ENCODE results near the gene BTF3.
A peak's percentile ranks its signal among the peaks of the same experiment; 100 is the strongest.
"Not testable (repeated sequence)": the region's sequence is repeated elsewhere in the genome, so short reads cannot be mapped to it uniquely, and the experiment has no call there.

The BTF3 gene

GRCh38 chr5:73498057-73498992, at the start of gene BTF3:
Gene BTF3, plus strand, starts transcription at chr5:73498442. Its CDS starts 226 bp downstream, at chr5:73498668.
- peak; percentile 87 to 89 for DNase-seq (ENCODE audit: low read depth in 2 of 2)

GRCh38 chr5:73448463-73449136, 49.6 kb upstream of the BTF3 start, which contains the start of gene FOXD1:
Gene FOXD1, minus strand, starts transcription at chr5:73448777. Its CDS starts 415 bp downstream, at chr5:73448362.
- no peak for DNase-seq (ENCODE audit: low read depth in 2 of 2)

GRCh38 chr5:73450137-73450536, 48.1 kb upstream of the BTF3 start:
- DNase-seq (ENCODE audit: low read depth in 2 of 2): no peak

- DNase-seq (ENCODE audit: low read depth in 2 of 2): no peak
These were observed 47.5 kb upstream of the BTF3 start for GRCh38 chr5:73450672-73451223.

GRCh38 chr5:73451224-73452130, 46.8 kb upstream of the BTF3 start:
- peak; percentile 49 to 62 for DNase-seq (ENCODE audit: low read depth in 2 of 2)

GRCh38 chr5:73452215-73452614, 46.0 kb upstream of the BTF3 start:
- DNase-seq (ENCODE audit: low read depth in 2 of 2): no peak

GRCh38 chr5:73454379-73455036, 43.7 kb upstream of the BTF3 start:
- no peak for DNase-seq (ENCODE audit: low read depth in 2 of 2)

- not testable (repeated sequence) for DNase-seq (ENCODE audit: low read depth in 2 of 2)
These were observed 41.8 kb upstream of the BTF3 start for GRCh38 chr5:73456462-73456861.

- no peak for DNase-seq (ENCODE audit: low read depth in 2 of 2)
These were observed 38.9 kb upstream of the BTF3 start for GRCh38 chr5:73459366-73459765.

- no peak for DNase-seq (ENCODE audit: low read depth in 2 of 2)
These were observed 38.1 kb upstream of the BTF3 start for GRCh38 chr5:73460133-73460532.

- DNase-seq (ENCODE audit: low read depth in 2 of 2): no peak
These were observed 34.1 kb upstream of the BTF3 start for GRCh38 chr5:73464016-73464745.

GRCh38 chr5:73468638-73469037, 29.6 kb upstream of the BTF3 start:
- DNase-seq (ENCODE audit: low read depth in 2 of 2): not testable (repeated sequence)

GRCh38 chr5:73469878-73470277, 28.4 kb upstream of the BTF3 start:
- no peak for DNase-seq (ENCODE audit: low read depth in 2 of 2)

GRCh38 chr5:73471654-73472053, 26.6 kb upstream of the BTF3 start:
- DNase-seq (ENCODE audit: low read depth in 2 of 2): no peak

GRCh38 chr5:73472116-73472515, 26.1 kb upstream of the BTF3 start:
- DNase-seq (ENCODE audit: low read depth in 2 of 2): no peak

- no peak for DNase-seq (ENCODE audit: low read depth in 2 of 2)
These were observed 17.7 kb upstream of the BTF3 start for GRCh38 chr5:73480500-73480899.

- no peak for DNase-seq (ENCODE audit: low read depth in 2 of 2)
These were observed 15.7 kb upstream of the BTF3 start for GRCh38 chr5:73482383-73483136.

GRCh38 chr5:73483676-73484075, 14.6 kb upstream of the BTF3 start:
- DNase-seq (ENCODE audit: low read depth in 2 of 2): no peak

- DNase-seq (ENCODE audit: low read depth in 2 of 2): no peak
These were observed 13.7 kb upstream of the BTF3 start for GRCh38 chr5:73484511-73484910.

All from activated CD4-positive, alpha-beta T cell treated with anti-CD3 and anti-CD28 coated beads for 24 hours (primary cell).